ENCODE data around the gene RNLS.

RNLS gene

DNA sequence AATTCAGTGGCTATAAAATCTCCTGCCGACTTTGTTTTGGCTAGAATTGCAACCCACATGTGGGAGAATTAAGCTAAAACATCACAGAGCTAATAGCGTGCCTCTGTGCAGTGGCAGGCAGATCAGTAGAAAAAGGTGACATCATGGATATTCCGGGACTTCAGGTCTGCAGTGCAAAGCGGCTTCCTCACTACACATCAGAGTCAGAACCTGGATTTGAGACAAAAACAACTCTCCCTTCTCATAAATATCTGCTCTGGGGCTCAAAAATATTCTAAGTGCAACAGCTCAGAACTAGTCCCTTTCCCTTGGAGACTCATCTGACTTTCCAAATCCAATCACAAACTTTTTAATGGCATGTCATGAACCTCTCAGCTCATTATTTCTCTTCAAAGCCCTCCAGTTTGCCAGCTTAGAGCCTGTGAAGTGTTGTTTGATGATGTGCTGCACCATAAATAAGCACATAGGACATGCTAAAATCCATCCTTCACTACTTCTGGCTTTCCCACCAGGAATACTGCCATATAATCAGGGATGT is 337.1 kb downstream of the RNLS start:
- no peak for DNase-seq

DNA sequence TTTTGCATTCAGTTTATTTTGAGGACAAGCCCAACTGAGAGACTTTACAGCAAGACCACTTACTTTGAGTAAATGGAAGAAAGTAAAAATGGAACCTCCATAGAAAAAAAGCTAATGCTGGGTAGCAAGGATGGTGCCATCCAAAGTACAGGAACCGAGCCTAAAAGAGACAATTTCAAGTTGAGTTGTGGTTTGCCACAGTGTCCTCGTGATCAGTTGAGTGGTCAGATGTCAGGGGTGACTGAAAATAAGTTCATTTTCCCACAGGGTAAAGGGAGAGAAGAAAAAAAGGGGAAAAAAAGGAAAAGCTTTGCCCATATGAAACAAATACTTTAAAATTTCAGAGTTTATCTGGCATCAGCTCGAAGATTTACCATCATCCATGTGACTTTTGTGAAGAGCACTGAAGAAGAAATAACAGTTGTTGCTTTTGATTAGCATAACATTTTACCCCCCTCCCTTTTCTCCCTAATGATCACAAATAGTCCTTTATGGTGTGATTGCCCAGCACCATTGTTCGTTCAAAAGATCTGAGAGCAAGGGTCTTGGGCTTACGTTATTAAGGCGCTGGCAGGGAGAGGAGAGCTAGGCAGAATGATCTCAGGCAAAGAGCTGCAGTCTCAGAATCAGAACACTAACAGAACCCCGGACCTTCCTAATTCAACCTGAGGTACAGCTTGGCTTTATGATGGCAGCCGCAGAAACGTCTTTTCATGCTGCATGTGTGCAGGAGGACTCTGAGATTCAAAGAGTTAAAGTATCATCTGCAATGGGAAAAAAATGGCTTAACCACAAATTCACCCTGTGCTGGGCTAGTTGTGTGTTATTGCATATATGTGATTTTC is 338.1 kb downstream of the RNLS start:
- DNase-seq: no peak

DNA sequence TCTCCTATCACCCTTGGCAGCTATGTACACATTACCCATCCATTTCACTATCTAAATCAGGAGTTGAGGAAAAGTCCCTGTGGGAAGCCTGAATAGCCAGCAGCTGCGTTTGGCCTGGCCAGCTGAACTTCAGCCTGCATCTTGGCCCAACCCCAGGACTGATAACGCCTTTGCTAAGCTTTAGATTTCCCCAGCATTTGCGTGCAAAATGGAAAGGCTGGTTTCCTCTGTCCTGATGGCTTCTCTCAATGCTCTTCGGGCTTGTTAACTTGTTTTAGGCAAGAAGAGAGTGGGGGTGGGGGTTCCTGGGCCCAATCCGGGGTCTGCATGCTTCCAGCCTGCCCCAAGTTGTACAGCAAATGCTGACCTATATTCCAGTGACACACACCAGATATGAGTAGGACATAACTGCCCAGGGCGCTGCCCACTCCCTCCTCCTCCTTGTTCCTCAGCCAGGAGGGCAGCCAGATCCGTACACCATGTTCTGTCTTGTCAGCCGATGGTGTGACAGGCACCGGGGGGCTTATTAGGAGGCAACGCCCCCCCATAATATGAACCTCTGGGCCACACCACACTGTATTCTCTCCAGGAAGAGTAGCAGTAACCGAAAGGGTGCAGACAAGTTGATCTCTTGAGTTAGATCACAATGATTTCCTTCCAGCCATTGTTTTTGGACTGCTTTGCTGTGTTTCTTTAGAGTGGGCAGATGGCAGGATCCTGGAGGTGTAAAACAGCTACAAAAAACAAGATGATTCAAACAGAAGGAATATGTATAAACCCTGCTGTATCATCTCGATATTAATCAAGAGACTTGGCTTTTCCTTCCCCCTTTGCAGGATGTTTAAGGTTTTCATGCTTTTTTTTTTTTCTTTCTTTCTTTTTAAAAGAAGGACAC is 339.0 kb downstream of the RNLS start:
- no peak for DNase-seq

DNA sequence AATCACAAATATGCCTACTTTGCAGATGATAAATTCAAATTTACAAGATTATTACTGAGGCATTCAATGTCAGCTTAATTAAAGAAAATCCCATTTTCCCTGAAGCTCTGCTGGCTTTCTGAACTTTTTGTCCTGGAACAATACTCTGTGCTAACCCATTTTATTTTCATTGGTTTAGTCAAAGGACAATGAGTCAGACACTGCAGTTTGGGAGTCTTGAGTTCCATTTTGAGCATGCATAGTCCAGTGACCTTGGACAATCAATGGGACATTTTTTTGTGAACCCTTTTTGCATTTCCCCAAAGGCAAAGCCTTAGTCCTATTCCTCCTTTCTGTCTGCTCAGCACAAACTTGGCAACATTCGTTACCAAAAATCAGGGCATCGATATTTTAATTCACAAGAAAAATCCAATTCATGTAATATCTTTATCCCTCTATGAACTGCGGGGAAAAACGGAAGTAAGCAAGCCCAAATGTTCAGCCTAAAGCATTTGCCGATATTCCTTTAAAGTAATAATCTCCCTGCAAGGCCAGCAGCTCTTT is 339.8 kb downstream of the RNLS start:
- DNase-seq: no peak

DNA sequence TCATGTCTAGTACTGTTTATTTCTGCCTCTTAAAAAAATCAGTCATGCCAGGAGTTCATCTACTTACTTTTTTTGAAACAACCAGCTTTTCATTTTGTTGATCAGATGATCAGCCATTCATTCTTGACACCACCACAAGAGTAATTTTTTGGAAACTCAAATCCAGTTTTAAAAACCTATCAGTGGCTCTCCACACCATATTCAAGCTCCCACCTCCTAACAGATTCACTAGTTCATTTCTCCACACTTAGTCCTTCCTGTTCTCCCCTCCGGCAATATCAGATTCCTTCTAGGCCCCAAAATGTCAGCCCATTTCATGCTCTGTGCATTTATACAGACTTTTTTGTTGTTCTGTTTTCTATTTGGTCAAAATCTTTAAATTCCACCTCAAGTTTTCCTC is 341.6 kb downstream of the RNLS start:
- no peak for DNase-seq

DNA sequence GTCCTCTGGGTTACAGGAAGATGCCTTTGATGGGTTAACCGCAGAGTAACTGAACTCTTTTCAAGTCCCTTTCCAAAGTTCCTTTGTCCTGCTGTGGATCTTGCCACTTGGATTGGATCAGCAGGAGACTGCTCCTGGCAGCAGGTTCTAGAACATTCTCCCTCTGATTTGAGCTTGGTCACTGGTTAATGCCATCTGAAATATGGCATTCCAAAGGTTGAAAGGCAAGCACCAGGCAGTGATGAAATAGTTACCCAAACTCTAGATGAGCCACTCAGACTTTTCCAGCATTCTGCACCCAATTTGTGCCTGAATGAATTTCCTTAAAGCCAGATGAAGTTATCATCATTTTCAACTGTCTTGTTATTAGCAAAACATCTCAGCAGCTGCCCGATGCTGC is 343.9 kb downstream of the RNLS start:
- DNase-seq: no peak

DNA sequence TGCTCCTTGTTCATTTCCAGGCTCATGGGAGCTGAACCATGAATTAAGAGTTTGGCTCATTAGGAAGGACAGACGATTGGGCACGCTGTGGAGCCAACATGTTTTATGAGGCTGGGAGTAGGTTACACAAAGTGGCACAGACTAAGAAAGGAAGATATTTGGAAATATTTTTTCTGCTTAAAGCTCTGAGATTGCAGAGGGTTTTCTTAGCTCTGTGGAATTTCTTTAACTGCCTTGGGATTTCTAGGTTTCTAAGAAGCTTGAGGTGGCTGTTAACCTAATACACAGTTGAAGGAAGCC is 344.6 kb downstream of the RNLS start:
- no peak for DNase-seq

DNA sequence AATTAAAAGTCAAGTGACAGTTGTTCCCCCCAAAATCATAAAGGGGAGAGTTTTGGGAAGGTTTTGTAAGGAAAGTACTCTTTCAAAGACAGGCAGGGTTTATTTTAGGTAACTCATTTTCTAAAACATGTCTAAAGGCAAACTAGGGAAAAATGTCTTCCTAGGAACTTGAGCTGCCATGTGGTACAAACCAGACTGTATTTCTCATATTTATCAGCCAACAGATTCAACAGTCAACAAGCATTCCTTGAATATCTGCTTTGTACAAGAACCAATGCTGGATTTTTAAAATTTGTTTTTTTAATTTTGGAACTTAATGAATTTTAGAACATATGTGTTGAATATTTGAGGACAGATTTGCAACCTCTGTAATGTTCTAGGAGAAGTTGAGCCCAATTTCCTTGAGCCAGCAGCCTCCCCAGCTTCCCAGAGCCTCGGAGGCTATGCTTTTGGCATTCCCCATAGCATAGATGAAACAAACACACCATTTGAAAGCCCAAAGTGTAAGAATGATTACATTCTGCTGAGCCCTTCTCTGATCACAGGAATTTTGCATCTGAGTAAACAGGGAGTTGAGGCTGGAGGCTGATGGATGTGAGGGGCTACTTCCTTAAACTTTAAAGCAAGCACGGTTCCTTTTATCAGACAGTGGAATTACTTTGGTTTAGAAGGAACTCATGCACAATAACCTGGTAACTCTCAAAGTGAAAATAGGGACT is 345.1 kb downstream of the RNLS start:
- no peak for DNase-seq

DNA sequence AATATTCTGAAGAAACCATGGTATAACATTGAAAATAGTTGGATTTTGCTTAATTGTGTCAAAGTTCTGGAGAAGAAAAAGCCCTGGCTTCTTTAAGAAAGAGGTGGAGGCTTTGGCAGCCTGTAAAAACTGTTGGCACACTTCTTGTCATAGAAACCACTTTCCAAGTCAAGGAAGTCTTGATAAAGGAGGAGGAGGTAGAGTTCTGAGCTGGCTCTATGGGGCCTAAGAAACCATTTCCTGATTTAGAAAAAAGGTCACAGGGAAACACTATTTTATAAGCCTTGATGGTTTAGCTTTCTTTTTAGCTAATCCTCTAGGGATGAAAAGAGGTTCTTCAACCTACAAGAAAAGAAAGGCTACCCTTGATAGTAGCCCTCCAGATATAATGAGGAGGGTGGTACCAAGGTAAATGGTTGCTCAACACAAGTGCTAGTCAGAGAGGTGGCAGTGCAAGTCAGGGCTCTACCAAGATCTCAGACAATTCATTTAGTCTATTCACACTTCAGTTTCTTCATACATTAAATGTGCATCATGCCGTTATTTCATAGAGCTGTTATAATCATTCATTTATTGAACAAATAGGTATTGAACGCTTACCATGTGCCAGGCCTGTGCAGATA is 346.9 kb downstream of the RNLS start:
- DNase-seq: no peak

DNA sequence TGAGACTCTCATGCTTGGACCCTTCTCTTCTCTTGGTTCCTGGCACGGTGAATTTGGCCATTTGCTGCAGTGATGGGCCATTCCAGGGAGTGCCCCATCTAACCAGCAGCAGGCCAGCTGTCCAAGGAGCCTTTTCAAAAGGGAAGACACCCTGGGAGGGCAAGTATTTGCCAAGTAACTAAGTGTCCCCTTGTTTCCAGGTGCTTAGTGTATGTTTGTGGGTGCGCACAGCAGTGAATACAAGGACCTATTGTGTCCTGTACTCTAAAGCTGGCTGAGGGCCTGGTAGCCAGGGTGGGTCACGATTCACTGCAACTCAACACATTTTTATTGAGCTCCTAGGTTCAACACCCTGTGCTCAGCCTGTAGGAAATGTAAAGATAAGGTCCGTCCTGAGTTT is 348.8 kb downstream of the RNLS start:
- no peak for DNase-seq

DNA sequence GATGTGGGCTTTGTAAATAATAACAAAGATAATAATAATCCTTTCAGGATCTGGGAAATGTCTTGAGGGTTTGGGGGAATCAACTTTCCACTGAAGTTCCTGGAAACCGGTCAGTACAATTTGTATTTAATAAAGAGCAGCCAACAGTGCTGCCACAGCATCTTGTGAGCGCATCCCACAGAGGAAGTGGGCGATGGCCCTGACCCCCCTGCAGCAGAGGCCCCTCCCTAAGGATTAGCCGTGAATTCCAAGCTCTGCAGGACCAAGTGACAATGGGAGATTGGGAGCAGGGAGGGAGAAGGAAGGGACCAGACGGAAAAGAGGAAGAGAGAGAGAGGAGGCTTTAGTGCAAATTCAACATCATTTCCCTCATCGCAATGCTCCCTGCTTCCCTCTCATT is 349.2 kb downstream of the RNLS start:
- DNase-seq: no peak

DNA sequence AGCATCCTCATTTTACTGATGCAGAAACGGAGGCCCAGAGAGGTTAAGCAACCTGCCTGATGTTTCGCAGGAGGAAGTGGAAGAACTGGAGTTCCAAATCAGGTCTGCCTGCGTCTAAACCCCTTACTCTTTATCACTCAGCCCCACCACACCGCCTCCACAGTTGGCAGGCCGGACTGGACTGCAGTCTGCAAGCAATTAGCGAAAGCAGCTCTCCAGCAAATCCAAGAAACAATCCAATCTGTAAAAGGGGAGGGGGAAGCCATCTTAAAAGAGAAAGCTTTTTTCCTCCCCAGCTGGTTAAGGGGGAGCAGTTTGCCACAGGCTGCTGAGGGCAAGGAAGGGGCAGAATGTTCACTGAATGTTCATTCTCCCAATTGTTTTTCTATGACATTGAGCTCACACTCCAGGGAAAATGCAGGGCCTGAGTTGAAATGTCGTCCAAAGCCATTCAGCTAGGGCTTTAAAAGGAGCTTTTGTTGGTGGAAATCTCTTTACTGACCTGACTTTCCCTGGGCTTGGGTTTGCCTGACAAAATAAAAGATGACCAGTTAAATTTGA is 350.1 kb downstream of the RNLS start:
- DNase-seq: no peak

DNA sequence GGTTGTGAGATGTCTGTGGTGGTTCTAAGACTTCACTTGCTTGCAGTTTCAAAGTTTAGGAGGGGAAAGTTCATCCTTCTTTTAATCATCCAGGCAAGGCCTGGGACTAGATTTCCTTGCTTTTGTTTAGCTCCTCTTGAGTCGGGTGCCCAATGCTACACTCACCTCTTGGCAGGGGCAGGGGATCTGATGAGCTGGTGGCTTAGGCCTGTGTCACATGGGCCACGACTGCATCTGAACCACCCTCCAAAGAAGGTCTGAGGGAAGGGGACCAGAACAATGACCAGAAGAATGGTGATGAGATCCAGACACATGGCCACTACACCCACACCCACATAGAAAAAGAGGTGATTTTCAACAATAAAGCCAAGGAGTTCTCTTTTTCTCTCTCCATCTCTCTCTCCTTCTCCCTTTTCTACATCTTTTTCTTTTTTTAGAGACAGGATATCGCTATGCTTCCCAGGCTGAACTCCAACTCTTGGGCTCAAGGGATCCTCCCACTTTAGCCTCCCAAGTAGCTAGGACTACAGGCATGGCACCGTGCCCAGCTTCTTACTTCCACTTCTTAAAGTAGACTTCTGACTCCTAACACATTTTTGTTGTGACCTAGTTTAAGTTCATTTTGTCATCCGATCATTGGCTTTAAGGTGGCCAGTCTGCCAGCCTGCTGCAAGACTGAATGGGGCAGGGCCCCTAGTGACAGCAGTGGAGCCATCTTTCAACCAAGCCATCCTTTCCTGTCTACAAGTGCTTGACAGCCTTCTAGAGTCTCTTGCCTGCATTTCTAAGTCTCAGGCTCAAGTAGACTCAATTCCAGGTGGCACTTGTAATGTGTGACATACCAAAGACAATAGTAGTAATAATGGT is 350.9 kb downstream of the RNLS start:
- no peak for DNase-seq

DNA sequence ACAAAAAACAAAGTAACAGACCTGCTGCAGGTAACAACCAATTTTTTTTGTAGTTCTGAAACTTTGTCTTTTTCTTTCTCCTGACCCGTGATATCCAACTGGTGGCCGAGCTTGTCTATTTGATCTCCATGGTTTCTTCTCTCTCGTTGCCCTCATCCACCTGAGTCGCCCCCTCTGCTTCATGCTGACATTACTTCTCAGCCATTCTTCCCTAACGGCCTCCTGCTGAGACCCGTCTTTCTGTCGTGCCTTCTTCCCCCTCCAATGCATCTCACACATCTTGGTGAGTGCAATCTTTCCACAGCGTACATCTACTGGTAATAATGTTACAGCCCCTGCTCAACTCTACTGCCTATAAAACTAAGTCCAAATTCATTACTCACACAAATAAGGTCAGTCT is 352.9 kb downstream of the RNLS start:
- DNase-seq: no peak

DNA sequence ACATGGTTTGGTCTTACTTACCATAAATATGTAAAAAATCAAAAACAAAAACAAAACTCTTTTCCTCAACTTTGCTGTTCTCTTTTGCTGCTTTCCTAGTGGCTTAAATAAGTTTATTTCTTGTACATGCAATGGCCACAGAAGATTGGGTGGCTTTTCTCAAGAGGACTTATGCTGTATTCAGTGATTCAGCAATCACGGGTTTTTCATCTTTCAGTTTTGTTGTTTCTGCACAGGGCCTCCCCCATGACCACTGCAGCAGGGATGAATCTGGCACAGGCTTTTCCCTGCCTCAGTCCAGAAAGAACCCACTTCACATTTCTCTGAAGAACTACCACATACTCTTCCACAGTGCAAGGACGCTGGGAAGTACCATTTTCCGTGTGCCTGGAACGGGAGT is 355.0 kb downstream of the RNLS start:
- DNase-seq: no peak

DNA sequence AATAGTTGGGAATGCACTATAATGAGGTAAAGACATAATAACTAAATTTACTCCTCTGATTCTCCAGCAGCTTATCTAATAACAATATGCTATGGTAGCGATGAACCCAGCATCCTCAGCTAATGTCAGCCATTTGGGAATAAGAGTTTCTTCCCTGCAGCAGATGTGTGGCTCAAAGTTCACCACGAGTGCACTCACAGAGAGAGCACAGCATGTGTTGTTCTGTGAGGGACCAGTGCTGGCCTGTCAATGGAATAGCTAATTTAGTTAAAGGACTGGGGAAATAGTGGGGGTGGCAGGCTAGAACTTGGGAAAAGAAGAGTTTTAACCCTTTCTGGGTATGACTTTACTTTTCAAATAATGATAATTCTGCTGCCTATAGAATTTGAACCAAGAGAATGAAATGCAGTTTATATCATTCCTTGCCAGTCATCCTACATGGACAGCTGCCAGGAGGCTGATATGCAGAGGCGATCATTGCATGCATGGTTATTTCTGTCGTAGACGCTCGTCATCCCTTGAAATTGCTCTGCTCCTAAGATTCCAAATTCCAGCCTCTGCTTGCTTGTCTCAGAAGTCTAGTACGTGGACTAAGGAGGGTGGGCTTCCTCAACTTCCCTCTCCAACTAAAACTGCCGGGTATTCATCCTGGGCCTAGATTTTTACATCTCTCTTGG is 355.6 kb downstream of the RNLS start:
- DNase-seq: no peak

DNA sequence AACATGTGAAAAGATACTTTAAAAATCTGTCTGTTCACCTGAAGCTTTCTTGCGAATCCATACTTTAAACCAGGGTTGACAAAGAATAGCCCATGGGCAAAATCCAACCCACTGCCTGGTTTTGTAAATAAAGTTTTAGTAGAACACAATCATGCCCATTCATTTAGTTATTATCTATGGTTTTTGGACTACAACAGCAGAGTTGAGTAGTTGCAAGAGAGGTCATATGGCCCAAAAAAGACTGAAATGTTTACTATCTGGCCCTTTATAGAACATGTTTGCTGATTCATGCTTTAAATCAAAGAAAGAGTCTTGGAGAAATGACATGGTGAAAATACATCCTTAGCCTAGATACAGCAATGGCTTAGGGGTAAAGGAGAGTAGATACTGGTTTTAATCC is 356.2 kb downstream of the RNLS start:
- no peak for DNase-seq

DNA sequence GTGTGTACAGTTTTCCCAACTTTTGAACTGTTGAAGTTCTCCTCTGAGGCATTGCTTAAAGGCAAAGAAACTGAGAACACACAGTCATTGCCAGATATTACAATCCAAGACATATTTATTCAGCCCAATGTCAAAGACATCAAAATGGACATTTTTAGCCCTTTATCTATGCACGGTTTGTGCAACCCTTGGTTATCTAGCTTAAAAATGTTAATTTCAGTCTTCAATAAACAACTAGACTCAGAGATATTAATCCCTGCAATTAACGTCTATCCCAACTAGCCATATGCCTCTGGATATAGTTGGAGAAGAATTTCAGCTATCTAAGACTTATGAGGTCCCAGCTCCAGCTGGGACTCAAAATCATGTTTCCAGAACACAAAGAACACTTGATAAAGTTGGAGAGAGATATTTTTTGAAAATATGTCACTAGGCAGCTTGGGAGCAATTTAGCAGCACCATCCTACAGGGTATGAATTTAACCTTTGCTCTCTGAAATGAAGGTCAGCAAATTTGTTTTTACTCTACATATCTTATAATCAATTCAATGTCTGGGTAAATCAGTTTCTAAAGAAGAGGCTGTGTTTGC is 357.0 kb downstream of the RNLS start:
- no peak for DNase-seq

Data from NCI-H2029 (cell line).